ENCODE measurements around the gene EHMT1. TPM values are rescaled to one million over a fixed set of nuclear protein-coding genes. Genes with fewer than 3 reads are reported as not detected.

Gene EHMT1
- total and polyA plus RNA-seq, 10 of the 15 experiments (the other 5 are each of a cell fraction or from before 2014, with no cell fraction given) = 2.9 to 100 (median 48.1) TPM

DNA sequence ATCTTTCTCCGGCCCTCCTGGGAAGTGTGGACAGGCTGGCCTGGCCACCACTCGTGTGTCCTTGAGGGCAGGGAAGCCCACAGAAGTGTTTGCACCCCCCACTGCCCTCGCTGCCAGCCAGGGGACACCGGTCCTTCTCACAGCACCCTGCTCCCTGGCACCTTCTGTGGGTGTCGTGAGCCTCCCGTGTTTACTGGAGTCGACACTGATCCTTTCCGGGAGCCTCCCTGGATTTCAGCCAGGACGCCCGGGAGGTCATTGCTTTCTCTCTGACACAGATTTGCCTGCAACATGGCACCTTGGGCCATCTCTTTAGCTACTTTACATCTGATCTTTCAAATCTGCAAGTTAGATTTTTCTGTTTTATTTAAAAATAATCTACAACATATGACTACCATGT lies 138.3 kb downstream of the EHMT1 start:
- Histone ChIP-seq H2AFZ (ENCODE audit: control insufficient read depth, low read depth, low read length) (no peak overlapping the region), H3K4me3 (no peak overlapping the region), H3K27ac (ENCODE audit: control insufficient read depth, insufficient read depth) (peak overlapping the region; percentile 65), H3K36me3 (ENCODE audit: control insufficient read depth in 2 of 2, insufficient read depth in 2 of 2, low read length in 1 of 2) (peaks cover 34 to 54% of the 10 kb centered on the region in 2 experiments), H3K9ac (ENCODE audit: control insufficient read depth, insufficient read depth, low read length) (no peak overlapping the region), H3K9me3 (replicated peaks; ENCODE audit: control insufficient read depth, insufficient read depth, low read length) (peaks cover 20% of the 10 kb centered on the region; the same call in 2 of the 3 replicates), H3K79me2 (ENCODE audit: control insufficient read depth, insufficient read depth, low read length) (peaks cover 20% of the 10 kb centered on the region), H3K27me3 (replicated peaks in 1 of 2; ENCODE audit: control insufficient read depth in 2 of 2, insufficient read depth in 2 of 2, low read length in 1 of 2) (no peaks in the 10 kb centered on the region), H4K20me1 (ENCODE audit: control insufficient read depth, insufficient read depth) (no peaks in the 10 kb centered on the region), H3K4me2 (ENCODE audit: control insufficient read depth, insufficient read depth) (no peak overlapping the region), H3K4me1 (ENCODE audit: control insufficient read depth, insufficient read depth, low read length) (peaks cover 53% of the 10 kb centered on the region)
- WGBS (ENCODE audit: insufficient coverage, insufficient replicate concordance, low lambda C conversion rate, missing lambda C conversion rate) = over 99% methylated on average over 10 of the region's 10 CpGs
- no TSS peak for BruUV-seq (replicated peaks)
- intact Hi-C loops (cut with micrococcal nuclease; ENCODE audit: unreplicated experiment) (loop anchor here (1.0 kb wide), 1 partner anchor 12 kb away; no protein-coding TSS in a partner anchor), in situ Hi-C loops (cut with MboI) (no loop called here)
- ATAC-seq = no peak
- DNase-seq (ENCODE audit: low read depth, low spot score) = no peak
- ChIA-PET POLR2A (interaction anchor here (7.4 kb wide), 1 partner anchor 13 kb away, joined by 59 read pairs; no protein-coding TSS in a partner anchor), RAD21 (ENCODE audit: unreplicated experiment) (interaction anchor here (0.6 to 7.1 kb wide), 4 partner anchors 8 to 54 kb away, joined by 3 to 65 read pairs (median 4); no protein-coding TSS in a partner anchor), SMC1A (ENCODE audit: uncharacterized antibody, unreplicated experiment) (interaction anchor here (0.7 to 3.8 kb wide), 7 partner anchors 12 to 138 kb away, joined by 3 to 42 read pairs (median 3); partner anchors contain the start of gene EHMT1), CTCF (interaction anchor here (0.7 to 2.6 kb wide), 6 partner anchors 8 to 84 kb away, joined by 3 to 17 read pairs (median 6); no protein-coding TSS in a partner anchor)
- no peak for FAIRE-seq
- TF ChIP-seq RFX5 (IDR thresholded peaks at IDR 0.05; ENCODE audit: low read depth, low read length) (no peak), IRF3 (IDR thresholded peaks at IDR 0.05) (no peak), JUND (IDR thresholded peaks at IDR 0.05; ENCODE audit: low read depth, low read length) (no peak), CREB1 (IDR thresholded peaks at IDR 0.05; ENCODE audit: low read depth) (no peak), CHD4 (IDR thresholded peaks at IDR 0.05) (no peak), BRCA1 (IDR thresholded peaks at IDR 0.05; ENCODE audit: low read depth, low read length) (no peak), NFXL1 (IDR thresholded peaks at IDR 0.05; ENCODE audit: borderline replicate concordance) (no peak), ZNF274 (IDR thresholded peaks at IDR 0.05; ENCODE audit: insufficient read depth, insufficient read length) (no peak), ZBED1 (IDR thresholded peaks at IDR 0.05; ENCODE audit: borderline replicate concordance) (no peak), KAT2A (conservative IDR thresholded peaks at IDR 0.05; ENCODE audit: control insufficient read depth, low read depth, low read length) (no peak), CEBPZ (IDR thresholded peaks at IDR 0.05; ENCODE audit: low read depth, low read length) (no peak), POLR2AphosphoS2 (IDR thresholded peaks at IDR 0.05; ENCODE audit: low read depth, low read length) (no peak), PML (IDR thresholded peaks at IDR 0.05; ENCODE audit: low read length) (no peak), STAT3 (IDR thresholded peaks at IDR 0.05; ENCODE audit: low read depth, low read length) (no peak), GABPA (IDR thresholded peaks at IDR 0.05; ENCODE audit: low read depth) (no peak), EP300 (IDR thresholded peaks at IDR 0.05; ENCODE audit: borderline replicate concordance in 1 of 2, control insufficient read depth in 1 of 2, low read depth in 2 of 2, low read length in 2 of 2) (no peak), TBL1XR1 (IDR thresholded peaks at IDR 0.05; ENCODE audit: low read depth, low read length) (no peak)
- TF ChIP-seq, protein P1, sequence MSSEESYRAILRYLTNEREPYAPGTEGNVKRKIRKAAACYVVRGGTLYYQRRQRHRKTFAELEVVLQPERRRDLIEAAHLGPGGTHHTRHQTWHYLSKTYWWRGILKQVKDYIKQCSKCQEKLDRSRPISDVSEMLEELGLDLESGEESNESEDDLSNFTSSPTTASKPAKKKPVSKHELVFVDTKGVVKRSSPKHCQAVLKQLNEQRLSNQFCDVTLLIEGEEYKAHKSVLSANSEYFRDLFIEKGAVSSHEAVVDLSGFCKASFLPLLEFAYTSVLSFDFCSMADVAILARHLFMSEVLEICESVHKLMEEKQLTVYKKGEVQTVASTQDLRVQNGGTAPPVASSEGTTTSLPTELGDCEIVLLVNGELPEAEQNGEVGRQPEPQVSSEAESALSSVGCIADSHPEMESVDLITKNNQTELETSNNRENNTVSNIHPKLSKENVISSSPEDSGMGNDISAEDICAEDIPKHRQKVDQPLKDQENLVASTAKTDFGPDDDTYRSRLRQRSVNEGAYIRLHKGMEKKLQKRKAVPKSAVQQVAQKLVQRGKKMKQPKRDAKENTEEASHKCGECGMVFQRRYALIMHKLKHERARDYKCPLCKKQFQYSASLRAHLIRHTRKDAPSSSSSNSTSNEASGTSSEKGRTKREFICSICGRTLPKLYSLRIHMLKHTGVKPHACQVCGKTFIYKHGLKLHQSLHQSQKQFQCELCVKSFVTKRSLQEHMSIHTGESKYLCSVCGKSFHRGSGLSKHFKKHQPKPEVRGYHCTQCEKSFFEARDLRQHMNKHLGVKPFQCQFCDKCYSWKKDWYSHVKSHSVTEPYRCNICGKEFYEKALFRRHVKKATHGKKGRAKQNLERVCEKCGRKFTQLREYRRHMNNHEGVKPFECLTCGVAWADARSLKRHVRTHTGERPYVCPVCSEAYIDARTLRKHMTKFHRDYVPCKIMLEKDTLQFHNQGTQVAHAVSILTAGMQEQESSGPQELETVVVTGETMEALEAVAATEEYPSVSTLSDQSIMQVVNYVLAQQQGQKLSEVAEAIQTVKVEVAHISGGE (CRISPR knock-in tag; IDR thresholded peaks at IDR 0.05) = no peak

Measured in GM12878 (cell line).